IPS-15b (cell line): Measurements from ENCODE around the gene TMEM120B.
"Not testable (repeated sequence)": the region's sequence is repeated elsewhere in the genome, so short reads cannot be mapped to it uniquely, and the experiment has no call there.

ENCODE experiments used
- H3K27me3 ChIP-seq: one replicate; pipeline ENCODE4 v1.6.1; 2013; ENCODE audit warnings: low read length; ENCODE audit not compliant: control insufficient read depth, insufficient read depth
- H3K36me3 ChIP-seq: one replicate; pipeline ENCODE4 v1.6.1; 2013; ENCODE audit warnings: low read length; ENCODE audit not compliant: control insufficient read depth, insufficient read depth
- H3K4me1 ChIP-seq: one replicate; pipeline ENCODE4 v1.6.1; 2013; ENCODE audit warnings: mild to moderate bottlenecking, low read length; ENCODE audit not compliant: control insufficient read depth, insufficient read depth
- H3K4me3 ChIP-seq: one replicate; pipeline ENCODE4 v1.5.1; 2013; ENCODE audit warnings: low read depth, low read length
- H3K9ac ChIP-seq: one replicate; pipeline ENCODE4 v1.6.1; 2013; ENCODE audit warnings: low read depth, mild to moderate bottlenecking, low read length
- H3K9me3 ChIP-seq: one replicate; pipeline ENCODE4 v1.6.1; 2013; ENCODE audit warnings: mild to moderate bottlenecking, low read length; ENCODE audit not compliant: control insufficient read depth, insufficient read depth

The TMEM120B gene

GRCh38 chr12:121689430-121689829, 23.1 kb upstream of the TMEM120B start:
- H3K9me3 ChIP-seq, result no peaks in the 10 kb centered on the region
- H3K27me3 ChIP-seq, result no peaks in the 10 kb centered on the region
- H3K4me1 ChIP-seq, result no peaks in the 10 kb centered on the region
- no peak overlapping the region for H3K9ac ChIP-seq
- no peaks in the 10 kb centered on the region for H3K36me3 ChIP-seq
- no peak overlapping the region for H3K4me3 ChIP-seq

- H3K27me3 ChIP-seq, H3K4me3 ChIP-seq, H3K9me3 ChIP-seq, H3K36me3 ChIP-seq, H3K9ac ChIP-seq, H3K4me1 ChIP-seq: not testable (repeated sequence)
Observed at GRCh38 chr12:121692744-121693143, 19.8 kb upstream of the TMEM120B start.

- Histone ChIP-seq H3K9ac (no peak overlapping the region), H3K27me3 (no peaks in the 10 kb centered on the region), H3K4me1 (no peaks in the 10 kb centered on the region), H3K4me3 (no peak overlapping the region), H3K9me3 (no peaks in the 10 kb centered on the region), H3K36me3 (no peaks in the 10 kb centered on the region)
Observed at GRCh38 chr12:121693155-121693687, 19.3 kb upstream of the TMEM120B start.

- no peak overlapping the region for H3K9ac ChIP-seq
- H3K36me3 ChIP-seq, result no peaks in the 10 kb centered on the region
- H3K4me3 ChIP-seq, result no peak overlapping the region
- no peaks in the 10 kb centered on the region for H3K27me3 ChIP-seq
- H3K9me3 ChIP-seq, result no peaks in the 10 kb centered on the region
- H3K4me1 ChIP-seq, result no peaks in the 10 kb centered on the region
Observed at GRCh38 chr12:121697093-121697698, 15.4 kb upstream of the TMEM120B start.

GRCh38 chr12:121697861-121698260, 14.7 kb upstream of the TMEM120B start:
- H3K27me3 ChIP-seq, H3K4me3 ChIP-seq, H3K9me3 ChIP-seq, H3K4me1 ChIP-seq, H3K9ac ChIP-seq, H3K36me3 ChIP-seq: not testable (repeated sequence)

GRCh38 chr12:121701667-121702277, 10.8 kb upstream of the TMEM120B start:
- Histone ChIP-seq H3K4me3 (no peak overlapping the region), H3K36me3 (no peaks in the 10 kb centered on the region), H3K9ac (no peak overlapping the region), H3K27me3 (no peaks in the 10 kb centered on the region), H3K4me1 (no peaks in the 10 kb centered on the region), H3K9me3 (no peaks in the 10 kb centered on the region)

GRCh38 chr12:121702944-121703343, 9.6 kb upstream of the TMEM120B start:
- Histone ChIP-seq H3K27me3 (no peaks in the 10 kb centered on the region), H3K4me3 (no peak overlapping the region), H3K36me3 (no peaks in the 10 kb centered on the region), H3K9me3 (no peaks in the 10 kb centered on the region), H3K9ac (no peak overlapping the region), H3K4me1 (no peaks in the 10 kb centered on the region)

- Histone ChIP-seq H3K4me1 (no peaks in the 10 kb centered on the region), H3K4me3 (no peak overlapping the region), H3K36me3 (no peaks in the 10 kb centered on the region), H3K9me3 (no peaks in the 10 kb centered on the region), H3K9ac (no peak overlapping the region), H3K27me3 (no peaks in the 10 kb centered on the region)
Observed at GRCh38 chr12:121705514-121705913, 7.0 kb upstream of the TMEM120B start.

- Histone ChIP-seq H3K9me3 (no peaks in the 10 kb centered on the region), H3K27me3 (no peaks in the 10 kb centered on the region), H3K9ac (no peak overlapping the region), H3K4me3 (no peak overlapping the region), H3K4me1 (no peaks in the 10 kb centered on the region), H3K36me3 (no peaks in the 10 kb centered on the region)
Observed at GRCh38 chr12:121708313-121709063, 4.1 kb upstream of the TMEM120B start.

- not testable (repeated sequence) for H3K9me3 ChIP-seq, H3K4me1 ChIP-seq, H3K9ac ChIP-seq, H3K27me3 ChIP-seq, H3K4me3 ChIP-seq, H3K36me3 ChIP-seq
Observed at GRCh38 chr12:121709064-121709424, 3.5 kb upstream of the TMEM120B start.

GRCh38 chr12:121709478-121709961, 3.0 kb upstream of the TMEM120B start:
- H3K36me3 ChIP-seq, result no peaks in the 10 kb centered on the region
- H3K27me3 ChIP-seq, result no peaks in the 10 kb centered on the region
- H3K4me3 ChIP-seq, result no peak overlapping the region
- no peaks in the 10 kb centered on the region for H3K9me3 ChIP-seq
- no peak overlapping the region for H3K9ac ChIP-seq
- H3K4me1 ChIP-seq, result no peaks in the 10 kb centered on the region
